Adrenal gland (tissue), 5 donors: ENCODE measurements around the gene RSPO4.

Experiments
- CTCF ChIP-seq, 6 experiments: fragments of 450-650 bp in 4 of 6; fragments of 200-600 bp in 2 of 6; sonication (generic) in 1 of 6; IDR thresholded peaks; 1 replicate in 5 of 6; 2 replicates in 1 of 6; pipeline versions ENCODE4 v1.5.1 to v1.8.0; 2016 to 2021; ENCODE audit warnings: antibody characterized with exemption in 6 of 6, mild to moderate bottlenecking in 2 of 6, moderate library complexity in 1 of 6
- POLR2A ChIP-seq, 2 donors: fragments of 450-650 bp; IDR thresholded peaks; one replicate each; pipeline ENCODE4 v1.6.1; 2017; ENCODE audit warnings: antibody characterized with exemption in 2 of 2, mild to moderate bottlenecking in 2 of 2, moderate library complexity in 1 of 2
- donor health status: DM: no; HTN: no; CAD: no.

- TF ChIP-seq POLR2A (IDR thresholded peaks at IDR 0.05) (no peak), CTCF (IDR thresholded peaks at IDR 0.05) (no peak)
Measured at GRCh38 chr20:934186-934840, 67.8 kb downstream of the RSPO4 start.
